Bronchial epithelial cell (primary cell): ENCODE data around the gene CFAP47. TPM values are rescaled to one million over a fixed set of nuclear protein-coding genes. Genes with fewer than 3 reads are reported as not detected.
"Not testable (repeated sequence)": the region's sequence is repeated elsewhere in the genome, so short reads cannot be mapped to it uniquely, and the experiment has no call there.

ENCODE experiments used
- DNase-seq: peaks from one replicate; pipeline ENCODE4 v3.0.0-alpha.2; 2010; ENCODE audit warnings: low read depth
- FAIRE-seq: peaks from 2 replicates; lab custom pipeline; 2011; peaks lifted over from hg19 to GRCh38; lab: Jason Lieb, UNC
- H3K27me3 ChIP-seq: 2 replicates; pipeline ENCODE4 v1.5.1; 2011; ENCODE audit warnings: low read length; ENCODE audit not compliant: control insufficient read depth, insufficient read depth
- H3K36me3 ChIP-seq: 2 replicates; pipeline ENCODE4 v1.5.1; 2011; ENCODE audit warnings: low read length; ENCODE audit not compliant: control insufficient read depth, insufficient read depth
- H3K4me3 ChIP-seq: 2 replicates; pipeline ENCODE4 v1.5.1; 2011; ENCODE audit warnings: mild to moderate bottlenecking, low read depth, low read length, control low read depth
- CTCF ChIP-seq: IDR thresholded peaks from 2 replicates; pipeline ENCODE4 v1.5.1; 2011; ENCODE audit warnings: mild to moderate bottlenecking, moderate library complexity, low read length, control low read depth, inconsistent platforms; ENCODE audit not compliant: insufficient read depth, severe bottlenecking
- total RNA-seq: library from RNA; depleted of rRNA; stranded (reverse); fragments of >200 nt; gene quantifications from 2 replicates; pipeline ENCODE4 v1.2.1, GENCODE V29; 2014

CFAP47 gene
- total RNA-seq, 1 donor from 2014 or later, result not detected

- DNase-seq (peak; percentile 81), FAIRE-seq (no peak)
- H3K36me3 ChIP-seq, result no peaks in the 10 kb centered on the region
- TF ChIP-seq CTCF, result no peak
- H3K4me3 ChIP-seq, result no peak overlapping the region
- H3K27me3 ChIP-seq, result no peaks in the 10 kb centered on the region
Observed at GRCh38 chrX:36198575-36198974, 279.0 kb downstream of the CFAP47 start.

GRCh38 chrX:36199928-36200327 is 280.4 kb downstream of the CFAP47 start:
- no peaks in the 10 kb centered on the region for H3K36me3 ChIP-seq
- FAIRE-seq (no peak), DNase-seq (peak; percentile 54)
- no peak for TF ChIP-seq CTCF
- no peaks in the 10 kb centered on the region for H3K27me3 ChIP-seq
- no peak overlapping the region for H3K4me3 ChIP-seq

GRCh38 chrX:36214924-36215323 is 295.4 kb downstream of the CFAP47 start:
- DNase-seq, result no peak
- H3K36me3 ChIP-seq, result no peaks in the 10 kb centered on the region
- H3K27me3 ChIP-seq, result no peaks in the 10 kb centered on the region
- FAIRE-seq, result no peak
- TF ChIP-seq CTCF, result no peak
- H3K4me3 ChIP-seq, result no peak overlapping the region

GRCh38 chrX:36218801-36219200 is 299.3 kb downstream of the CFAP47 start:
- DNase-seq, result no peak
- no peak for TF ChIP-seq CTCF
- Histone ChIP-seq H3K4me3 (no peak overlapping the region), H3K27me3 (no peaks in the 10 kb centered on the region), H3K36me3 (no peaks in the 10 kb centered on the region)
- no peak for FAIRE-seq

- not testable (repeated sequence) for H3K36me3 ChIP-seq, H3K27me3 ChIP-seq, H3K4me3 ChIP-seq, DNase-seq, FAIRE-seq
Observed at GRCh38 chrX:36234840-36235528, 315.4 kb downstream of the CFAP47 start.

GRCh38 chrX:36241397-36241796 is 321.9 kb downstream of the CFAP47 start:
- TF ChIP-seq CTCF, result peak; percentile 37
- FAIRE-seq (no peak), DNase-seq (peak; percentile 1)
- Histone ChIP-seq H3K36me3 (no peaks in the 10 kb centered on the region), H3K27me3 (no peaks in the 10 kb centered on the region), H3K4me3 (no peak overlapping the region)
